B cell (primary cell): ENCODE results near the gene CAPN12.
"Not testable (repeated sequence)": the region's sequence is repeated elsewhere in the genome, so short reads cannot be mapped to it uniquely, and the experiment has no call there.

Source experiments
- EZH2 ChIP-seq: IDR thresholded peaks from 2 replicates; pipeline ENCODE4 v1.6.1; 2012; ENCODE audit warnings: borderline replicate concordance, low read depth, mild to moderate bottlenecking, moderate library complexity, low read length; ENCODE audit not compliant: insufficient read depth, poor library complexity, severe bottlenecking
- TF ChIP-seq, protein P1 (sequence below): fragments of 200-600 bp; IDR thresholded peaks from one replicate; pipeline ENCODE4 v1.8.0; 2022; ENCODE audit warnings: antibody characterized with exemption, mild to moderate bottlenecking

DNA sequence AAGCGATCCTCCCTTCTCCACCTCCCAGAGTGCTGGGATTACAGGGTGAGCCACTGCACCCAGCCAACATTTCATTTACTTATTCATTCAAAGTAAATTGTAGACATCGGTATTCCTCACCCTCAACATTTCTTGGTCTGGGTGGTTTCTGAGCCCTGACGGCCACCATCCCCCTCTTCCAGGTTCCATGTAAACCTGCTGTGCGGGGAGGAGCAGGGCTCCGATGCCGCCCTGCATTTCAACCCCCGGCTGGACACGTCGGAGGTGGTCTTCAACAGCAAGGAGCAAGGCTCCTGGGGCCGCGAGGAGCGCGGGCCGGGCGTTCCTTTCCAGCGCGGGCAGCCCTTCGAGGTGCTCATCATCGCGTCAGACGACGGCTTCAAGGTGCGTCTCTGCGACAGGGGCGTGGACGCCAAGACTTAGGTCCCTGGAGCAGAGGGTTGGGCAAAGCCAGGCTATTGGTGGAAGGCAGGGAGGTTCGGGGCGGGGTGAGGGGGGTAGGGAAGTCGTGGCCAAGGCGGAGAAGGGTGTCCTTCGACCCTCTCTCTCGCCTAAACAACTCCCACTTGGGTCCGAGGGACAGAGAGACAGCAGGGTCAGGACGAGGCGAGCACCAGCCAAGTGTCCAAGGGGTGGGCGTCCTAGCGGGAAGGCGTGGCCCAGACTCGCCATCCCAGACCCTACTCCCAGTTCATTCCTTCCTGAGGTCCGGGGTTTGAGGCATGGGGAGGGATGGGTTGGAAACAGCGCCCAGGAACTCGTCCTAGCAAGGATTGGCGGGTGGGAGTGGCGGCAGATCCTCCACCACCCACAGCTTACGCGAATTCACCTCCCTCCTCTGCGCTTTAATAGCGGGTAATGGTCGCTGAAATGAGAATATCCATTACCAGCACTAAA is 46.5 kb upstream of the CAPN12 start:
- TF ChIP-seq, protein P1, sequence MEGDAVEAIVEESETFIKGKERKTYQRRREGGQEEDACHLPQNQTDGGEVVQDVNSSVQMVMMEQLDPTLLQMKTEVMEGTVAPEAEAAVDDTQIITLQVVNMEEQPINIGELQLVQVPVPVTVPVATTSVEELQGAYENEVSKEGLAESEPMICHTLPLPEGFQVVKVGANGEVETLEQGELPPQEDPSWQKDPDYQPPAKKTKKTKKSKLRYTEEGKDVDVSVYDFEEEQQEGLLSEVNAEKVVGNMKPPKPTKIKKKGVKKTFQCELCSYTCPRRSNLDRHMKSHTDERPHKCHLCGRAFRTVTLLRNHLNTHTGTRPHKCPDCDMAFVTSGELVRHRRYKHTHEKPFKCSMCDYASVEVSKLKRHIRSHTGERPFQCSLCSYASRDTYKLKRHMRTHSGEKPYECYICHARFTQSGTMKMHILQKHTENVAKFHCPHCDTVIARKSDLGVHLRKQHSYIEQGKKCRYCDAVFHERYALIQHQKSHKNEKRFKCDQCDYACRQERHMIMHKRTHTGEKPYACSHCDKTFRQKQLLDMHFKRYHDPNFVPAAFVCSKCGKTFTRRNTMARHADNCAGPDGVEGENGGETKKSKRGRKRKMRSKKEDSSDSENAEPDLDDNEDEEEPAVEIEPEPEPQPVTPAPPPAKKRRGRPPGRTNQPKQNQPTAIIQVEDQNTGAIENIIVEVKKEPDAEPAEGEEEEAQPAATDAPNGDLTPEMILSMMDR, result not testable (repeated sequence)
- not testable (repeated sequence) for TF ChIP-seq EZH2
